ENCODE results near the gene ARHGEF5. TPM values are rescaled to one million over a fixed set of nuclear protein-coding genes. Genes with fewer than 3 reads are reported as not detected.
A peak's percentile ranks its signal among the peaks of the same experiment; 100 is the strongest.

The ARHGEF5 gene
- total RNA-seq, 1 donor from 2014 or later: 1.6 TPM

DNA sequence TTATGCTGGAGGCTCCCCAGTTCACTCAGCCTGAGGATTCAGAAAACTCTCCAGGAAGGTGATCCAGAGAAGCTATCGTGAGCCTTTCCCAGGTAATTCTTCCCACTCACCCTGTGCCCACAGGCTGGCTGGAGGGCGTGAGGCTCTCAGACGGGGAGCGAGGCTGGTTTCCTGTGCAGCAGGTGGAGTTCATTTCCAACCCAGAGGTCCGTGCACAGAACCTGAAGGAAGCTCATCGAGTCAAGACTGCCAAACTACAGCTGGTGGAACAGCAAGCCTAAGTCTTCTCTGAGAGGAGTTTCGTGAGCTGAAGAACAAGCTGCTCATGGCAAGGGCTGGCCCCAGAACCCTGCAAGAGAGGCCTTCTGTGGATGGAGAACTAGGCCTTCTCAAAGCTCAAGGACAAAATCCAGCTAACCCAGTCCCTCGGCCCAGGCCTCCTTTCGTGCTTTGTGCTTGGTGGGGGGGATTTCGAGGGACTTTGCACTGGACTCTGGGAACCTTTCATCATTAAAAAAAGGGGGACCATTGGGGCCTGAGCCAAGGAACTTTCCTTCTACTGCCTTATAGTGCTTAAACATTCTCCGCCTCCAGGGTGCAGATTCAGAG is 24.7 kb downstream of the ARHGEF5 start:
- no peak for DNase-seq (ENCODE audit: extremely low read depth, low read depth, low spot score)

DNA sequence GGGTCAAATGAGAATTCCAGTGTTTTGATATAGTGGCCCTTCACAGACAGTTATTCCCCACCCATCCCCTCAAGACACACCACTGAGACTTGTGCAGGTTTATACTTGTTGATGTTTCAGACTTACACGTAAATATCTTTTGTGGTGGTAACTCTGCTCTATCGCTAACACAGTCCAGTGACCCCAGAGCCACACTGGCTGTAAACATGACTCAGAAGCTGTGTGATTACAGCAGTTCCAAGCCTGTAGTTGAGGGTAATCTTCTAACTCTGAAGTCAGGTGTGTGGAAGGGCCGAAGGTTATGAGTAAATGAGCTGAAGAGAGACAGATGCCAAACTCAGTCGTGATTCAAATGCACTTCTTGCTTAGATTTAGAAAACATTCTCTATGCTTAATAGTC is 28.9 kb downstream of the ARHGEF5 start:
- no peak for DNase-seq (ENCODE audit: extremely low read depth, low read depth, low spot score)

DNA sequence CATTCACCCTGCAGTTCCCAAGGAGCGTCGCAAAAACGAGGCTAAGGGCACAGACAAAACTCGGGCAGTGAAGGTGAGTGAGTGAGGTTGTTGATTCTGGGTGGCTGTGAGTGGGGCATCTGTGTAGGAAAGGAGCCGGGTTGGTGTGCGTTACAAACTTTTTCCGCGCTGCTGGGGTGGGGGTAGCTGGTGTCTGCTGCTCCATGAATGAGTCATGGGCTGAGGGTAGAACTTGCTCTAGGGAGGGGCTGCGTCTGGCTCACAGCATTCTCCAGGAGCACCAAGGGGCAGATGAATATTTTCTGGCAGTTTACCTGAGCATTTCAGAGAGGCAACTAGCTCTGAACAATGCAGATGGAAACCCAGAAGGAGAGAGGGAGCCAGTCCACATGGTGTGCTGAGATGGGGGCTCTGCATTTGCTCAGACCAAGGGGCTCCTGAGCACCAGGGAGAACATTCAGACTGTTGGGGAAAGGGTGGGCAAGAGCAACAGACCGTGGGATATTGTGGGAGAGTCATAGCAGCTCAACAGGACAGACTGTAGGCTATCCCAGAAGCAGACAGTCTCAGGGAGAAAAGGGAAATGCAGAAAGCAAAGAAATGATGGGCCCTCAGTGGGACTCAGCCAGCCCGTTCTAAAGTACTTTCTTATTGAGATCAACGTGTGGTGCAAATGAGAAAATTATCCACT is 29.5 kb downstream of the ARHGEF5 start:
- DNase-seq (ENCODE audit: extremely low read depth, low read depth, low spot score): no peak

DNA sequence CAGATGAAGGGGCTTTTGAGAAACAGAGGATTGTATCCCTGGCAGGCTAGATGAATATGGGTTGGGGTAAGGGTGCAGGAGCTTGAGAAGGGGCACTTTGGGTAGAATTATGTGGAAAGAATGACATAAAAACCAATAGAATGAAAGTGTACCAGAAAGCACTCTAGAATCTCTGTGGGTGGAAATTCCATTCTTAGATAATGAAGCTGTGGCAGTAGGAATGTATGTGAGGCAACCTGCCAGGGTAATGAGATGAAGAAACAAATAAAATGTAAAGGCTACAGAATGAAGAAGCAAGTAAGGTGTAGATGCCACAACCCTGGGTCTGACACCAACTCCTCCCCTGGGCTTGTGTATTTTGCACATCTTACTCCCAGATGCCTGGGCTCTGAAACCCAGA is 31.5 kb downstream of the ARHGEF5 start:
- DNase-seq (ENCODE audit: extremely low read depth, low read depth, low spot score): no peak

DNA sequence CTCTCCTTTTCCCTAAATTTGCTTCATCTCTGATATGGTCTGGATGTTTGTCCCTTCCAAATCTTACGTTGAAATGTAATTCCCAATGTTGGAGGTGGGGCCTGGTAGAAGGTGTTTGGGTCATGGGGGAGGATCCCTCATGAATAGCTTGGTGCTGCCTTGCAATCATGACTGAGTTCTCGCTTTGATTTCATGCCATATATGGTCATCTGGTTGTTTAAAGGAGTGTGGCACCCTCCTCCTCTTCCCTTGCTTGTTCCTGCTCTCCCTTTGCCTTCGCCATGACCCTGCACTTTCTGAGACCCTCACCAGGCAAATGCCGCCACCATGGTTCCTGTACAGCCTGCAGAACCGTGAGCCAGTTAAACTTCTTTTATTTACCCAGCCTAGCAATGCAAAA is 33.7 kb downstream of the ARHGEF5 start:
- no peak for DNase-seq (ENCODE audit: extremely low read depth, low read depth, low spot score)

DNA sequence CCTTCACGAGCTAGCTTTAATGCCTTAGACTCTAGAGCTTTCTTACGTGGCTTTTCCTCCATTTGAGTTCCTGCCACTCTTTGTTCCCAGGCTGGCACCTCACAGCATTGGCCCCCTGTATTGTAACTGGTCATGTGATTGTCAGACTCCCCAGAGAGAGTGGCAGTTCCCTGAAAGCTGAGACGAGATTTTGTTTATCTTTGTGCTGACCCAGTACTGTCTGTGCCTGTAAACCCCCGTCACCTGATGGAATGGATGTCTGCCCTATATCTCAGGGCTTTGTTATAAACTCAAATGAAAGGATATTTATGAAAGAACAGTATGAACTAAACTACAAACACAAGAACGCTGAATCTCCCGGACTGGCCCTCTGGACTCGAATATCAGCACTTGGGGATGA is 35.3 kb downstream of the ARHGEF5 start:
- DNase-seq (ENCODE audit: extremely low read depth, low read depth, low spot score): no peak

DNA sequence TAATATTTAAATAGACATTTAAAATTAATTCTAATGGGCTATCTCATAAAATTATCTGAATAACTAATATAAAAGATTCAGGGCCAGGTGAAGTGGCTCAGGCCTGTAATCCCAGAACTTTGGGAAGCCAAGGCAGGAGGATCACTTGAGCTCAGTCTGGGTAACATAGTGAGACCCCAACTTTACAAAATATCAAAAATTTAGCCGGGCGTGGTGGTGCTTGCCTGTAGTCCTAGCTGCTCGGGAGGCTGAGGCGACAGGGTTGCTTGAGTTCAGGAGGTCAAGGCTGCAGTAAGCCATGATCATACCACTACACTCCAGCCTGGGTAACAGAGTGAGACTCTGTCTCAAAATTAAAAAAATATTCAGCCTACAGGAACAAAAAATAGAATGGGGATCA is 35.8 kb downstream of the ARHGEF5 start:
- no peak for DNase-seq (ENCODE audit: extremely low read depth, low read depth, low spot score)

DNA sequence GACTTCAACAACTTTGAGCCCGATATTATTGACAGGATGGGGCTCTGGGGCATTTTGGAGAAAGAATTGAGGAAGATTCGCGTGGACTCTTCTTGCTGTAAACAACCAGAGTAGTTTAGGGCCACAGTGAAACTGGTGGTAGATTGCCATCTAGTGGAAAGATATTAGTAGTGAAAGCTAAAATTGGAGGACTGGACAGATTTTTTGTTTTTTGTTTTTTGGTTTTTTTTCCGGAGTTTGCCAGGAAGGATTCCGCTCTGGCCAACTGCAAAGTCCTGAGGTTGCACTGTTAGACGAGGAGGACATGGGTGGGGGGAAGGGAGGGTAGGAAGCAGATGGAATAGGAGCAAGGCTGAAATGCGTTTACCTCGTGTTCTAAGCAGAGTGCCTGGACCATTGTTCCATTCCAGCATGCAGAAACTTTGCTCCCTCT is 36.6 kb downstream of the ARHGEF5 start:
- peak; percentile 36 for DNase-seq (ENCODE audit: extremely low read depth, low read depth, low spot score)

DNA sequence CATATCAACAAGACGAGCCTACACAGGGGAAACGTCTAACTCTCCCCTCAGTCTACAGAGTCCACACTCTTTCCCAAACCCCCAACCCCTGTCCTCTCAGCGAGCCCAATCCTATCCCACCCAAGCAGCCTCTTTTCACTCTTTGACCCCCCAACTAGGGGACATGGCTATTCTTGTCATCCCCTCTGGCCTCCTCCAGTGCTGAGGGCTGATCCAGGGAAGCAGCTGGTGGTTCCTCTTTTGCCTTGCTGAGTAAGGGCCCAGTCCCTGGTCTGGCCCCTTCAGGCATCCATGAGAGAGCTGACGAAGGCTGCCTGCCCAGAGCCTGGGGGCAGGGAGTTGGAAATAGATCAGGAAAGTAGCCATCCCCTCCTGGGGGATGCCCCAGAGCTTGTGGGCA is 41.9 kb downstream of the ARHGEF5 start:
- no peak for DNase-seq (ENCODE audit: extremely low read depth, low read depth, low spot score)

DNA sequence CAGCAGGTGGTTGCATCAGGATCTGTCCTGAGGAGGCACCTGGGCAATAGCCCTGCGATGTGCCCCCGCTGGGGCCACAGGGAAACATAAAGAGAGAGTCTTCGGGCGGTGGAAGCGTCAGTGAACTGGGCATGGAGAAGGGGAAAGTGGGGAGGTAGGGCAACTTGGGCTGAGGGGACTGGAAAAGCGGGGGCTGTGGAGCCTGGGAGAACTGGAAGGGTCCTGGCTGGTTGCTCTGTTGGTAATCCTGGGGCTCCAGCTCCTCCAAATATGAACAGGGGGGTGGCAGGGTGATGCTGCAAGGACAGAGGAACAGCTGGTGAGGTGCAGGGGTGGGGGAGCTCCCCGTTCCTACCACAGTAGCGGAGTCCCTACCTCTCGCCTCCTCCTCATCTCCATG is 43.1 kb downstream of the ARHGEF5 start:
- no peak for DNase-seq (ENCODE audit: extremely low read depth, low read depth, low spot score)

DNA sequence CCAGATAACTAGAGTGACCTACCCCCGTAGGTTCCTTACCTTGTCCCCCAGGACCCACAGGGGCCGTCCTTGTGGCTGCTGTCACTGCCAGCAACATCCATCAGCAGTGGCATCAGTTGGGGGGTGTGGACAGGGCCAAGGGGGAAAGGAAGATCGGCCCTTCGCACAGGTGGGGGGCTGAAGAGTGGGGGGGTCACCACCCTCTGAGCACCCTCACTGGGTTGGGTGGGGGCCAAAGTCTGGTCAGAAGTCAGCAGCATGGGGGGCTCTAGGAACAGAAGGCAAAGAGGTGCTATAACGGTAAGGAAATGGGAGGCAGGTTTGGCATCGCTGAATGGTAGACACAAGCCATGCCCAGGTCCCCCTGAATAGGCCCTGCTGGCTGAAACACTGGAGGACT is 43.7 kb downstream of the ARHGEF5 start:
- no peak for DNase-seq (ENCODE audit: extremely low read depth, low read depth, low spot score)

DNA sequence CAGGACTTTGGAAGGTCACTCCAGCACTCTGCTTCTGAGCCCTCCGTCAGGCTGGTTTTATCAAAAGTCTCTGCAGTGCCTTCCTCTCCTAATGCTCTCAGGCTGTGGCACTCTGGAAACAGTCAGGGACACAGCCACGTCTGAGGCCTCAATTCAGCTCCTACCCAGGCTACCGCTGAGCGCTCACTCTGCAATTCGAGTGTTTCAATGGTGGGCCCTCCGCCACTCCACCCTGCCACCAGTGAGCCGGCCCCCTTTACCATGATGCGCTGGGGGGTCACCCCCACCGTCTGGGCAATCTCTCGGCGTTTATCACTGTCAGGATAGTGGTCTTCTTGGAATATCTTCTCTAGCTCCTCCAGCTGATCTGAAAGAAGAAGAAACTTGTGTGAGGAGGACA is 44.7 kb downstream of the ARHGEF5 start:
- no peak for DNase-seq (ENCODE audit: extremely low read depth, low read depth, low spot score)

DNA sequence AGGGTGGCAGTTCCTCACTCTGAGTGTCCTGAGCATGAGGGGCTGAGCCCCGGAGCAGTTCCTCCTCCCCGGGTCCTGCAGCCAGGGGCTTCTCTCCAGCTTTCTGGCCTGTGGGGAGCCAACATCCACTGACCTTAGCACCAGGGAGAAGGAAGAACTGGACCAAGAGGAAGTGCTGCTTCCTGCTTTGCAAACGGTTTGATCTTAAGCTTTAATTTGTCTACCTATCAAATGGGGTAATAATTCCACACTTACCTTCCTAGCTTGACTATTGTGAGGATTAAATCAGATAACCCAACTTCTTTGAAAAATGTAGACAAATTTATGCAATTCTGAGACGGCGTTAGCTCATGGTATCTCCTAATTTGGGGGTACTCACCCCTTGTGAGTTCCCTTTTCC is 46.3 kb downstream of the ARHGEF5 start:
- no peak for DNase-seq (ENCODE audit: extremely low read depth, low read depth, low spot score)

DNA sequence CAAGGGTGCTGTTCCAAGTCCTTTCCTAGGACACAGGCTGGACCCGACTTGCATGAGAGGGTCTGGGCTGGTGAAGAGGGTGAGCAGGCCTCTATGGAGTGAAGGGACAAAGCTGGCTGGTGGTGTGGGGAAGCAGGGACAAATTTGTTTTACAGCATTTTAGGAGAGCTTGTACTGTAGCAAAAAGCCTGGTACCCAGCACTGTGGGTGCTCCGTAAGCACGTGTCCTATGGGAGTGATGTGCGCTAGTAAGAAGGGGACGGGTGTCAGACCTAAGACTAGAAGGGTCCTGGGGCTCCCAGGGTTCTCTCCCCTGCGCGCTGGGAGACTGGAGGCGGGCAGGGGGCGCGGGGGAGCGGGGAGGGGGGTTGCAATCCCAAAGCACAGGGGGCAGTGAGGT is 47.9 kb downstream of the ARHGEF5 start:
- no peak for DNase-seq (ENCODE audit: extremely low read depth, low read depth, low spot score)

DNA sequence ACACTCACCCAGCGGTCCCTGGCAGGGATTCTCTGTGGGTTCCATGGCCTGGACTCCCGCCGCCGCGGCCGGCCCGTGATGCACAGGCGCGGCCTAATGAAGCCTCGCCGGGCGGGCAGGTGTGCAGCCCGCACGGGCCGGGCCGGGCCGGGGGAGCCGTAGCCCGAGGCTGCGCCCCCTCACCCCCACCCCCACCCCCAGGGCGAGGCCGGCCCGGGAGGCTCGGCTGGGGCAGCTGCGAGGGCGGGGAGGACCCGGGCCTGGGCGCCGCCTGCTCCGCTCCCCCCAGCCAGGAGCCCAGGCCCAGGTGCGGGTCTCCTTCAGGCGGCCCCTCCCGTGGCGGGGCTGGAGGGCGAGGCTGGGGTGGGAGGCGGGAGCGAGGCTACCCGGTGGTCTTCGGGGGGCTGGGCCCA is 48.5 kb downstream of the ARHGEF5 start, which contains the start of gene NOBOX:
TSS of gene NOBOX (minus strand) at position 45 of the 413 bp plus-strand sequence.
- DNase-seq (ENCODE audit: extremely low read depth, low read depth, low spot score): no peak

DNA sequence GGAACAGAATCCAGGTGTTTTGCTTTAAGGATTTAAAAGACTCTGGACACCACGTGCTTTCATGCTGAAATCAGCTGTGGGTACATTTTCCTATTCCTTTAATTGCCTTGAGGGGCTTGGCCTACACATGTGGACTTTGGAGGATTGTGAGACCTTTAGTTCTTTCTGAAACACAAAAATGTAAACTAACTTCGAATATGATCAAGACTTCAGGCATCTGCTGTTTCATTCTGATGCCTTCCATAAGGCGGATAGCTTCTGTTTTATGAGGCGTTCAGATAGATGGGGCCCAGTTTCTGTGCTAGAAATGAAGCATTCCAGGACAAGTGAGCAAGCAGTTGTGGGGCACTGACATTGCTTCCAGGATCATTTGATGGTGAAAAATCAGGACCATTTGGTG is 49.7 kb downstream of the ARHGEF5 start:
- no peak for DNase-seq (ENCODE audit: extremely low read depth, low read depth, low spot score)

DNA sequence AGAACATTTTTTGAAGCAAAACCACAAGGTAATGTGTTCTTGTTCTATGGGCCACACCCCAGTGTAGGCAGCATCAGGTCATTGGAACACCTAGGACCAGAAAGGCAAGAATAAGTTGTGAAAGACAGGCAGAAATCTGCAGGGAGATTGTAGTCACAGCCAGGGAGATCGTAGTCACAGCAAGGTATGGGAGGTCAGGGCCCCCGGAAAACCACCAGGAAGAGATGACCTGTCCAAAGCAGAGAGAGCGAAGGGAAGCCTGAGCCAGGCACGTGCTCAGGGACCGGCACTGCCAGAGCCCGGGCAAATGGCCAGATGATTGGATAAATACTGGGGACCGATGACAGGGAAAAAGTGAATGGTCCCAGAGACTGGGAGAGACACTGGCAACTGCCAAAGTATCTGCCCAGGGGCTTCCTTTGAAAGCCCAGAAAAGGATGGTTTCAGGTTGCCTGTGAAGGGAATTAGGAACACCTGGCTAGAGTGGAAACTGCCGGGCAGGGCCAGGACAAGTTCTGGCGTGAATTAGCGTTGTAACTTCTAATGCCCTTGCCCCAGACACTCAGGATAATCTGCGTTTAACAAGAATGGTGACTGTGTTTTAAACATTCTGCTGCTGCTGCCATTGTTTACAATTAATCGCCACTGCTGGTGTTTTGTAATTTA is 52.2 kb downstream of the ARHGEF5 start:
- DNase-seq (ENCODE audit: extremely low read depth, low read depth, low spot score): no peak

DNA sequence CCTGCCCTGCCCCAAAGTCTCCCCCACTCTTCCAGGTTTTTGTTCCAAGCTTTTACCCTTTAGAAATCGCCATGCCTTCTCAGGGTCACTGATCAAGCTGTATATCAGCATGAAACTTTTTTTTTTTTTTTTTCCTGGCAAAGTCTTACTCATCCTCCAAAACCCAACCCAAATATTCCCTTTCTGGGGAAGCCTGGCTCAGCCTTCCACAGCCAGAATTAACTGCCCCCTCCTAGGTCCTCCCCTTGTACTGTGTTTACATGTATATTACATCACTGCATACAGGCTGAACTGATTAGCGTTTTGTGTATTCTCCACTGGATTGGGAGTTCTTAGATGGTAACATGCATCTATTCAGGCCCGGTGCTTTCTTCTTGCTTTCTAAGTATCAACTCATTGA is 52.9 kb downstream of the ARHGEF5 start:
- no peak for DNase-seq (ENCODE audit: extremely low read depth, low read depth, low spot score)

DNA sequence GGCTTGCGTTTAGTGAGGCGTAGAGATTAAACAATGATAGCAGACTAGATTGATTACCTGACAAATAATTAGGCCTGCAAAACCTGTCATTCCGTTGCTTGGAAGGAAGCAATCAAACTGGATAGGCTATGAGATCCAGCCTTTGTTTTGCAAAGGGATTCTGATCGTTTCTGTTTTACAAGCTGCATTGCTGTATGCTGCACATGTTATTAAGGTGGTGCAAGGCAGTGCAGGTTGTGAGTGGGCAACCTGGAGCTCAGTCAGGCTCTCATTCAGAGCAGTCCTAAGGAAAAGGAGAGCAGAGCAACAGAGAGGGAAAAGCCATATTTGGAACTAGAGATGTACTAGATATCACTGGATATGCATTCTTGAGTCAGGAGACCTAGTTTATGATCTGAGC is 55.2 kb downstream of the ARHGEF5 start:
- no peak for DNase-seq (ENCODE audit: extremely low read depth, low read depth, low spot score)

DNA sequence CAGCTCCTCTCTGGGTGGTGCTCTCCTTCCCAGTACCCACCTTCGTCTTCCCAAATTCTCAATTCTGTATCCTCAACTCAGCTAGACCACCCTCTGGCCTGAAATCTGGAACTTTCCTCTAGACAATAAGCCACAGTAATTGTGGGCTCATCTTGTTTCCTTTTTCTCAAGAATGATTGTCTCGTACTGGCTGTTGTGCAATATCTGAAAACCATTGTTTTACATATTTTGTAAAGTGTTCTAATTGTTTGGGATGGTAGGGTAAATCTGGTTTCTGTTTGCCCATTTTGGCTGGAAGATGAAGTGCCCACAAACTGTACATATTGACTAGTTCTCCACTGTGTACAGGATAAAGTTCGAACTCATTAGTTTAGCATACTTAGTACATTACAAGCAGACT is 59.6 kb downstream of the ARHGEF5 start:
- DNase-seq (ENCODE audit: extremely low read depth, low read depth, low spot score): no peak

DNA sequence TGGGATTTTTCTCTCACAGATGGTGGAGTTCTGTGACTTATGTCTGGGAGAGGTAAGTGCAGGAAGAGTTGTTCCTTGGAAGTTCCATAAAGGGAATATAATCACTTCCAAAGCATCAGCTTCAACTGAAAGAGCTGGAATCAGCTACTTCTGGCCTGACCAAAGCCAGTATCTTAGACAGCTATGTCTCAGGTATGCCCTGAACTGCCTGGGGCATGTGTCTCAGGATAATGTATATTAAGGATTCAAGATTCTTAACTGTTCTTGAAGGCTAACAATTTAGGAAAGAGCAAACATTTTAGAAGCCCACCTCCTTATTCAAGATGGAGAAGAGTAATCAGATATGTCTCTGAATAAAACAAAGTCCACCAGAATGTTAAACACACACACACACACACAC is 60.7 kb downstream of the ARHGEF5 start:
- DNase-seq (ENCODE audit: extremely low read depth, low read depth, low spot score): no peak

DNA sequence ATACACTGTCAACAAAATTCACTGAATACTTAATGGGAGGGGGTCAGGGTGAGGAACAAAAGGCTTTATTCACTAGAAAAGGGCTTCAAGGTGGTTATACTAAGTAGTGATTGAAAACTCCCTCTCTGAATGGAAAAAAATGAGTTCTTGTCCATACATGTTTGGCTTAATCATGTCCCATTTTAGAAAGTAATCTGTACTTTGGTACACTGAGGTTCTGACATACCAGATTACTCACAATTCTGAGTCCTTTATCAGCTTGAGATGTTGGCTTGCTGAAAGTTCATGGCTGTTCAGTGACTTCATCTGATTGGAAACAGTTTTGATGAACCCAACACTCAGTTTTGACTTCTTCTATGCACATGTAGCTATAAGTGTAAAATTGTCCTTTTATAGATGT is 61.1 kb downstream of the ARHGEF5 start:
- no peak for DNase-seq (ENCODE audit: extremely low read depth, low read depth, low spot score)
